AG09319 (cell line): ENCODE measurements around the gene SDCBP2.

Experiments used
- DNase-seq: peaks from one replicate; pipeline ENCODE4 v3.0.0-alpha.2; 2010; ENCODE audit warnings: low read depth; ENCODE audit errors: extremely low read depth
- TF ChIP-seq, protein P1 (sequence below): IDR thresholded peaks from 2 replicates; pipeline ENCODE4 v1.5.1; 2011; ENCODE audit warnings: low read depth, mild to moderate bottlenecking, inconsistent platforms, low read length, moderate library complexity

SDCBP2 gene

DNA sequence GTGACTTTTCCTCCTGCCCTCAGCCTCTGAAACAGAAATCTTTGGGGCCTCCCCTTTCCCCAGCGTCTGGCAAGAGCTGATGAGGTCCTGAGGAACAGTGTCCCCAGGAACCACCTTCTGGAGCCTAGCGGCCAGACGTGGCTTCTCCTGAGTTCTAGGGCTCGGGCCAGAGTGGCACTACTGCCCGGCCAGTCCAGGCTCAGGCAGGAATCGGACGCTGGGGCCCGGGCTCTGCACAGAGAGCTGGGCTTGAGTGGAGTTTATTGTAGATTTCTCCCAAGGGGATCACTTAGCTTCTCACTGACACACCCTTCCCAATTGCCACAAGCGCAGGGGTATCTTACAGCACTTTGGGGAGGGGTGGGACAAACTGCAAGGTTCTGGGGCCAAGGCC lies 20.2 kb downstream of the SDCBP2 start:
- TF ChIP-seq, protein P1, sequence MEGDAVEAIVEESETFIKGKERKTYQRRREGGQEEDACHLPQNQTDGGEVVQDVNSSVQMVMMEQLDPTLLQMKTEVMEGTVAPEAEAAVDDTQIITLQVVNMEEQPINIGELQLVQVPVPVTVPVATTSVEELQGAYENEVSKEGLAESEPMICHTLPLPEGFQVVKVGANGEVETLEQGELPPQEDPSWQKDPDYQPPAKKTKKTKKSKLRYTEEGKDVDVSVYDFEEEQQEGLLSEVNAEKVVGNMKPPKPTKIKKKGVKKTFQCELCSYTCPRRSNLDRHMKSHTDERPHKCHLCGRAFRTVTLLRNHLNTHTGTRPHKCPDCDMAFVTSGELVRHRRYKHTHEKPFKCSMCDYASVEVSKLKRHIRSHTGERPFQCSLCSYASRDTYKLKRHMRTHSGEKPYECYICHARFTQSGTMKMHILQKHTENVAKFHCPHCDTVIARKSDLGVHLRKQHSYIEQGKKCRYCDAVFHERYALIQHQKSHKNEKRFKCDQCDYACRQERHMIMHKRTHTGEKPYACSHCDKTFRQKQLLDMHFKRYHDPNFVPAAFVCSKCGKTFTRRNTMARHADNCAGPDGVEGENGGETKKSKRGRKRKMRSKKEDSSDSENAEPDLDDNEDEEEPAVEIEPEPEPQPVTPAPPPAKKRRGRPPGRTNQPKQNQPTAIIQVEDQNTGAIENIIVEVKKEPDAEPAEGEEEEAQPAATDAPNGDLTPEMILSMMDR, result no peak
- DNase-seq, result no peak

DNA sequence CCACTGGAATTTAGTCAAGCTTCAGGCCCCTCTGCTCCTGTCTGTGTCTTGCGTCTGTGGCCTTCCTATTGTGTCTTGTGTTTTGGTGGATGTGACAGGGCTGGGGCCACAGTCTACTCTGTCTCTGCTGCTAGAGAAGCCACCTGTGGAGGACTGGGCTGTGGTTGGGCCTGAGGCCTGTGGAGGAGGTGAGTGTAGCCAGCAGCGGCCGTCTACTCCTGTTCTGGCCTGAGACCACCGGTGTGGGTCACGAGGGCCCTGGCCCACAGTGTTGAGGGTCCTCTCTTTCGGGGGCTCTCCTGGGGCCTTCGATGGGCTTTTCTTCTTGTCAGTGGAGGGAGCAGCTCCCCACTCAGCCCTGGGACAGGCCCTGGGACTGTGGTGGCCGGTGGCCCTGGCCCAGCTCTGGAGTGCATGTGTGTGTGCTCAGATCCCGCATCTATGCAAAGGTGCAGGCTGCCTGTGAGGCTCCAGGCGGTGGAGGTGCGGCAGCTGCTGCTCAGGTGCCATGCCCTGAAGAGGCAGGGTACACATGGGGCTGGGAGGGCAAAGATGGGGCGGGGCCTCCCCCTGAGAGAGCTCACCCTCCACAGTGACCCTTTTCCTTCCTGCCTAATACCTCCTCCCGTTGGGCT lies 20.8 kb downstream of the SDCBP2 start:
- TF ChIP-seq, protein P1, result no peak
- no peak for DNase-seq

DNA sequence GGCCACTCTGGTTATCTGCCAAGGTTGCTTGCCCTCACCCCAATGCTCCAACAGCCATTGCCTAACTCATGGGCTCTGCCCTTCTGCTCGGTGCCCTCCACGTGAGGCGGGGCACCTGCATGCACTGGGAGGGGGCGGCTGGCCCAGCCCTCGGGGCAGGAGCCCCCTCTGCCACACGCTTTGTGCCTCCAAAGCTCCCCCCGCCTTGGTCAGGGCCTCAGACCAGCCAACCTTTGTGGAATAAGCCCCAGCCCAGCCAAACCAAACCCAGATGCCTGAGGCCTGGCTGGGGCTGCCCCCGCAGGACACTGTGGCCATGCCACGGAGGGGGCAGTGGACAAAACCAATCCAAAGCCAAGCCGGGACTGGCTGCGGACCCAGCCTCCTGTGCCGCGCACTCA lies 21.4 kb downstream of the SDCBP2 start:
- no peak for DNase-seq
- TF ChIP-seq, protein P1, result no peak

DNA sequence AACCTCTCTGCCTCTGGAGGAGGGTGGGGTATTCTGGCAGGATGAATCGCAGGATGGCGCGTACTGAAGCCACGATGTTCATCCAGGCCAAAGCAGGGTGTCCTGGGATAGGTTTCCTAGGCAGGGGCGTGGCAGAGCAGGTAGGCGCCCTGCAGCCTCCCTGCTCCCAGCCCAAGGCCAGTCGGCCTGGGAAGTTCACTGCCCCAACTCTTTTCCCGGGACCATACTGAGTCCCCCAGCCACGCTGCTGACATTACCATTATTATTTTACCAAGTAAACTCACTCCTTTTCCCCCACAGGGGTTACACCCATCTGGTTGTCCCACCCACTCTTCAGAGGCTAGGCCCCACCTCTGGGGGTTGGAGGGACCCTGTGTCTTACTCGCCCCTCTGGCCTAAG lies 21.8 kb downstream of the SDCBP2 start:
- DNase-seq, result no peak
- TF ChIP-seq, protein P1, result no peak

DNA sequence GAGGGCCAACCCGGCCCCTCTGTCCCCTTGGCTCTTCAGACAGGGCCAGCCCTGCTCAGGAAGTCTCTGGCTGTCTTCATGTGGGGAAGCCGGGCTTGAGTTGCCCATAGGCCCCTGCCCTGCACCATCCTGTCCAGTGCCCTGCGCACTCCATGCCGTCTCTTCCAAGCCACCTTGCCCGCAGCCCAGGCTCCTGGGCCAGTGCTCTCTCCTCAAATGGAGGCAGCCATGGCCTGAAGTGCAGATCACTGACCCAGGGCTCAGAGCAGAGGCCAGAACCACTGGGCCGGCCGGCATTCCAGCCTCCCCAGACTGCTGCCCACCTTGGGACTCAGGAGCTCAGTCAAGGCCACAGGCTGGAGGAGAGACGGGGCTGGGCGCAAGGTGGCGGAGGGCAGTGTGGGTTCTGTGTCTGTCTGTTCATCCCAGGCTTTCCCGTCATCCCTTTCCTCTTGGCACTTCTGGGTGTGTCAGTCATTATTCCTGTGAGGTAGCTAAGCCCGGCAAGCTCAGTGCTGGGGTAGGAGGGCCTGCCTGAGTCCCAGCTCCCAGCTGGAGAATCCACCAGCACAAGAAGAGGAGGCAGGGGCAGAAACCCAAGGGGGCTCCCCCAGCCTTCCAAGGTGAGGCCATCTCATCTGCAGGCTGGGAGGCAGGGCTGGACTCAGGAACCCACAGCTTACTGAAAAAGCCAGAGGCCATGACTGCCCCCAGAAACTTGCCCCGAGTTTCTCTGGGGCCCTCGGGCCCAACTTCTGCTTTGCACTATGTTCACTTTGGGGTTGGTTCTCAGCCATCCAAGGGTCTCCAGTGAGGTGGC lies 22.4 kb downstream of the SDCBP2 start:
- DNase-seq, result no peak

DNA sequence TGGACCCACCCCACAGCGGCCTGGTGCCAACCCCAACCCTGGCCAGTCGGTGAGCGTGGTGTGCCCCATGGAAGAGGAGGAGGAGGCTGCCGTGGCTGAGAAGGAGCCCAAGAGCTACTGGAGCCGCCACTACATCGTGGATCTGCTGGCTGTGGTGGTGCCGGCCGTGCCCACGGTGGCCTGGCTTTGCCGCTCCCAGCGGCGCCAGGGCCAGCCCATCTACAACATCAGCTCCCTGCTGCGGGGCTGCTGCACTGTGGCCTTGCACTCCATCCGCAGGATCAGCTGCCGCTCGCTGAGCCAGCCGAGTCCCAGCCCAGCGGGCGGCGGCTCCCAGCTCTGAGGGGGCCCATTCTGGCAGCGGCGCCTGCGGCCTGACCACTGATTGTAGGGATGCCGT lies 23.2 kb downstream of the SDCBP2 start:
- TF ChIP-seq, protein P1, result no peak
- no peak for DNase-seq

More for the DNA sequence above, 22.4 kb downstream of the SDCBP2 start:
- TF ChIP-seq, protein P1, result no peak
